ENCODE data around the gene OR9I1. TPM values are rescaled to one million over a fixed set of nuclear protein-coding genes. Genes with fewer than 3 reads are reported as not detected.

Gene OR9I1
- total RNA-seq, 2 donors from 2014 or later: not detected

Other genes starting within 250 kb of the OR9I1 start
- gene OR9Q1, start 101.6 kb downstream of the OR9I1 start, total RNA-seq: not detected
- not detected for gene OR6Q1, start 94.6 kb downstream of the OR9I1 start, total RNA-seq
- gene OR9Q2, start 63.5 kb upstream of the OR9I1 start, total RNA-seq: not detected
- gene OR1S2, start 78.6 kb upstream of the OR9I1 start, total RNA-seq: not detected
- not detected for gene OR1S1, start 87.2 kb upstream of the OR9I1 start, total RNA-seq
- not detected for gene OR10Q1, start 103.4 kb upstream of the OR9I1 start, total RNA-seq
- gene OR10W1, start 142.7 kb upstream of the OR9I1 start, total RNA-seq: not detected
- gene OR5B17, start 233.5 kb upstream of the OR9I1 start, total RNA-seq: not detected

Measured in posterior vena cava (tissue), 2 donors.